DND-41 (cell line): ENCODE data around the gene TMPRSS3.

Experiments used
- EZH2 ChIP-seq: IDR thresholded peaks from 3 replicates; pipeline ENCODE4 v1.6.1; 2012; ENCODE audit warnings: borderline replicate concordance, low read depth, mild to moderate bottlenecking, moderate library complexity, low read length, inconsistent platforms; ENCODE audit not compliant: severe bottlenecking
- TF ChIP-seq, protein P1 (sequence below): IDR thresholded peaks from 2 replicates; pipeline ENCODE4 v1.5.1; 2012; ENCODE audit warnings: borderline replicate concordance, low read length, moderate library complexity, mild to moderate bottlenecking; ENCODE audit not compliant: poor library complexity, severe bottlenecking; ENCODE audit errors: extremely low read depth

DNA sequence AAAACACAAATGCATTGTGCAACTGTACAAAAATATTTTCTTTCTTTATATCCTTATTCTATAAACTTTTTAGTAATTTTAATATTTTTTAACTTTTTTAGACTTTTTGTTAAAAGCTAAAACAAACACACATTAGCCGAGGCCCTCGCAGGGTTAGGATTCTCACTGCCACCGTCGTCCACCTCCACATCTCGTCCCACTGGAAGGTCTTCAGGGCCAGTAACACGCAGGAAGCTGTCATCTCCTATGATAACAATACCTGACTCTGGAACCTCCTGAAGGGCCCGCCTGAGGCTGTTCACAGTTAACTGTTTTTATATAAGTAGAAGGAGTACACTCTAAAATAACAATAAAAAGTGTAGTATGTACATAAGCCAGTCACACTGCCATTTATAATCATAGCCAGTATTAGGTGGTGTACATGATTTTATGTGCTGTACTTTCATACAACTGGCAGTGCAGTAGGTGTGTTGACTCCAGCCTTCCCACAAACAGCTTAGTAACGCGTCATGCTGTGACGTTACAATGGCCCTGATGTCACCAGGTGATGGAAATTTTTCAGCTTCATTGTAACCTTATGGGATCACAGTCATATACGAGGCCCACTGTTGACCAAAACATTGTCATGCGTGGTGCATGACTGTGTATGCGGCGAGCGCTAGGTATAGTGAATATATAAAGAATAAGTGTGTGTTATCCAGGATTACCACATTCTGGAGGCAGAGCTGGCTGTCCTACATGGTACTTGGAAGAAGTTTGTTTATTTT is 53.9 kb downstream of the TMPRSS3 start:
- TF ChIP-seq, protein P1, sequence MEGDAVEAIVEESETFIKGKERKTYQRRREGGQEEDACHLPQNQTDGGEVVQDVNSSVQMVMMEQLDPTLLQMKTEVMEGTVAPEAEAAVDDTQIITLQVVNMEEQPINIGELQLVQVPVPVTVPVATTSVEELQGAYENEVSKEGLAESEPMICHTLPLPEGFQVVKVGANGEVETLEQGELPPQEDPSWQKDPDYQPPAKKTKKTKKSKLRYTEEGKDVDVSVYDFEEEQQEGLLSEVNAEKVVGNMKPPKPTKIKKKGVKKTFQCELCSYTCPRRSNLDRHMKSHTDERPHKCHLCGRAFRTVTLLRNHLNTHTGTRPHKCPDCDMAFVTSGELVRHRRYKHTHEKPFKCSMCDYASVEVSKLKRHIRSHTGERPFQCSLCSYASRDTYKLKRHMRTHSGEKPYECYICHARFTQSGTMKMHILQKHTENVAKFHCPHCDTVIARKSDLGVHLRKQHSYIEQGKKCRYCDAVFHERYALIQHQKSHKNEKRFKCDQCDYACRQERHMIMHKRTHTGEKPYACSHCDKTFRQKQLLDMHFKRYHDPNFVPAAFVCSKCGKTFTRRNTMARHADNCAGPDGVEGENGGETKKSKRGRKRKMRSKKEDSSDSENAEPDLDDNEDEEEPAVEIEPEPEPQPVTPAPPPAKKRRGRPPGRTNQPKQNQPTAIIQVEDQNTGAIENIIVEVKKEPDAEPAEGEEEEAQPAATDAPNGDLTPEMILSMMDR: no peak
- TF ChIP-seq EZH2: no peak
